ENCODE results near the gene CCDC74B. TPM values are rescaled to one million over a fixed set of nuclear protein-coding genes. Genes with fewer than 3 reads are reported as not detected.
"Not testable (repeated sequence)": the region's sequence is repeated elsewhere in the genome, so short reads cannot be mapped to it uniquely, and the experiment has no call there.

The CCDC74B gene
- total RNA-seq, 2 experiments from 2014 or later: 3.2 to 3.3 TPM

DNA sequence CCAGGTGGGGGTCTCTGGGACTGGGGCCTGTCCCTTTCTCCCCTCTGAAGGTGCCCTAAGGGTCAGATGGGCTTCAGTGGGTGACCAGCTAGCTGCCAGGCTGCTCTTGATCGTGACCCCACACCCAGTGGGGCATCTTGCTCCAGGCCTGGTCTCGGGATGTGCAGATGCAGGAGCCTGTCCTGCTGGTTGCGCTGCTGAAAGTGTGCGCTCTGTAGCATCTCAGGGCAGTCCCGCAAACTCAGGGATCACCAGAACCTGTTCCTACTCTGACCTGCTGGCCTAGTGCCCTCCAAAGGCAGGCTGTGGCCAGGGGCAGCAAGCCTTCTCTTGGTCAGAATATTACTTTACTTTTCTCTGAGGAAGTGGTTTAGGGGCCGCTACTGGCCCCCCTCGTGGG is 4.4 kb downstream of the CCDC74B start:
- H3K4me3 Mint-ChIP-seq; intact Hi-C loops (cut with micrococcal nuclease); H3K9me3 Mint-ChIP-seq; H3K36me3 Mint-ChIP-seq; H3K4me1 Mint-ChIP-seq (ENCODE audit: low read depth); CTCF ChIA-PET; DNase-seq; POLR2A ChIA-PET; H3K27ac Mint-ChIP-seq; H3K27me3 Mint-ChIP-seq: not testable (repeated sequence)

DNA sequence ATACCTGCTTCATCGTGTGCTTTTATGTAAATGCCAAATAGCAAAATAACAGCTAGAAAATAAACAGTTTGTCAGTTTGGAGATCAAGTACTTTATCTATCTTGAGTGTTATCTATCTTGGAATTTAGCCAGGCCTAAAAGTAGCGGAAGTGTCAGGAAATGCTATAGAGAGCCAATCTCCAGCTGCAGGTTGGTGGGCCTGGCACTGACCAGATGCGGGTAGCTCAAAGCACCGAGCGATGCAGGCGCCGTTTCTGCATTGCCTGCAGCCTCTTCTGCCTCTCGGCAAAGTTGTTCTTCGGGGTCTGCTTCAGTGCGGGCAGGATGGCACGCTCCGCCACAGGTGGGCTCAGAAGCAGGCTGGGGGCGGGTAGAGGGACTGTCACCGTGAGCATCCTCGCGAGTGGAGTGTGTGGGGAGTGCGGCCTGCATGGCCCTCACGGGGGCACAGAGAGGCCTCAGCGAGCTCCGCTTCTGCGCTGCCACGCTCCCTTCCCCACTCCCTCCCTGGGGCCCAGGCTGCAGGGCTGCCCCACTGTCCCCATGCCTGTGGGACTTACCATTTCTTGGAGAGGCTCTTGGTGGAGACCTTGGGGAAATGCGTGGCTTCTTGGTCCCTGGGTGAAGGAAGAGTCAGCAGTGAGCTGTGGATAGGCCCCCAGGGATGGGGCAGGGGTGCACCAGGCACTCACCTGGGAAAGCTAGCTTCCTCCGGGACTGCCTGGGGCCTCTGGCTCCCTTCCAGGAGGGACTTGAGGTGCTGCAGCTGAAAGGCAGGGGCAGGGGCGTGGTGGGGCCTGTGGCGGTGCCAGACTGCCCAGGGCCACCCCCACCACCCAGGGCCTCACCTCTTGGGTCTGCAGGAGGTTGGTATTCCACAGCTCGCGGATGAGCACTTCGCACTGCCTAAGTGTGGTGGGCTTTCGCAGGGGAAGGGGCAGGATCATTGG is 5.3 kb downstream of the CCDC74B start:
- H3K9me3 Mint-ChIP-seq; H3K36me3 Mint-ChIP-seq; POLR2A ChIA-PET; intact Hi-C loops (cut with micrococcal nuclease); H3K27me3 Mint-ChIP-seq; CTCF ChIA-PET; H3K4me3 Mint-ChIP-seq; H3K4me1 Mint-ChIP-seq (ENCODE audit: low read depth); H3K27ac Mint-ChIP-seq; DNase-seq: not testable (repeated sequence)

DNA sequence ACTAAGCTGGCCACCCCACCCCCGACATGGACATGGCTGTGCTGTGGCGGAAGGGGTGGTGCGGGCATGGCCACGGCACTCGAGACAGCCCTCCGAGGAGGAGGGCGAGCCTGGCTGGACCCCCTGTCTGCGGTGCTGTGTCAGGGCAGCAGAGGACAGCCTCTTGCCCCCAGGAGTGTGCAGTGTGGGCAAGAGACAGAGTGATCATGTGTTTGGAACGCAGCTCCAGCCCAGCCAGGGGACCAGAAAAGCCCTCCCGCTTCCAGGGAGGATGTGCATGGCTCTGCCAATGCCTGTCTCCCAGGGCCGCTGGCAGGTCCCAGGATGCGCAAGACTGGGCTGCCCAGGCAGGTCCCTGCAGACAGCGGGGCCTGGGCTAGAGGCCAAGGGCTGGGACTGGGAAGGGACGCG is 6.1 kb downstream of the CCDC74B start:
- intact Hi-C loops (cut with micrococcal nuclease); H3K9me3 Mint-ChIP-seq; H3K27me3 Mint-ChIP-seq; POLR2A ChIA-PET; H3K36me3 Mint-ChIP-seq; CTCF ChIA-PET; H3K27ac Mint-ChIP-seq; DNase-seq; H3K4me3 Mint-ChIP-seq; H3K4me1 Mint-ChIP-seq (ENCODE audit: low read depth): not testable (repeated sequence)

DNA sequence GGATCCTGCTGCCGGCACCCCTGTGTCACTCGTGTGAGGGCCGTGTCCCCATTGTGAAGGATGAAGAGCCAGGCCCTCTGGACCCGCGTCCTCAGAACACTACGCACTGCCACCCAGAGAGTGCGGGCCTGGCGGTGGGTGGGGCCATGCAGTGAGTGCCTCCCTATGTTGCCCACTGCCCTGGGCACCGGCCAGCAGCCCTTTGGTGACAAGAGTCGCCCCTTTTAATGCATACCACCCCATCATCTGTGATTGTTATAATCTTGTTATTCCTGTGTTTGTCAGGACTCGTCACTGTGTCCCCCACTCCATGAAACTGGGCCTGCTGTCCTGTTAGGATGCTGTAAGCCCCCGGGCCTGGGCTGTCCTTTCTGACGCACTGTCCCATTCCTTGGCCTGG is 6.6 kb downstream of the CCDC74B start:
- H3K4me1 Mint-ChIP-seq (ENCODE audit: low read depth); intact Hi-C loops (cut with micrococcal nuclease); CTCF ChIA-PET; H3K36me3 Mint-ChIP-seq; DNase-seq; H3K27ac Mint-ChIP-seq; H3K4me3 Mint-ChIP-seq; H3K27me3 Mint-ChIP-seq; H3K9me3 Mint-ChIP-seq; POLR2A ChIA-PET: not testable (repeated sequence)

DNA sequence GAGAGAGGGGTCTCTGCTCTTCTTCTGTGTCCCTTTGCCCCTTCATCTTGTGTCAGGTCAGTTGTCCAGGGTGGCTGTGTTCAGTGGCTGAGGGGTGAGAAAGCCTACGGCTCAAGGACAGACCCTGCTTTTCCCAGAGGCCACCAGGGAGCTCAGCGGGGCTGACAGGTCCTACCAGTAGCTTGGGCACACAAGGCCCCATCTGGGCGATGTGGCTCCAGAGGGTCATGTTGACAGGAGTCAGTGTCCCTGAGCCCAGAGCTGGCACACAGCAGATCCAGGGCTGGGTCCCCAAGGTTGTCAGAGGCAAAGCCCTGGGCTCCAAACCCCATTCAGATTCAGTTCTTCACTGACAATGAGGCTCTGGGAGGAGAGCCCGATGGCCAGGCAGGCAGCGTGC is 7.8 kb downstream of the CCDC74B start:
- H3K27ac Mint-ChIP-seq; CTCF ChIA-PET; intact Hi-C loops (cut with micrococcal nuclease): not testable (repeated sequence)

DNA sequence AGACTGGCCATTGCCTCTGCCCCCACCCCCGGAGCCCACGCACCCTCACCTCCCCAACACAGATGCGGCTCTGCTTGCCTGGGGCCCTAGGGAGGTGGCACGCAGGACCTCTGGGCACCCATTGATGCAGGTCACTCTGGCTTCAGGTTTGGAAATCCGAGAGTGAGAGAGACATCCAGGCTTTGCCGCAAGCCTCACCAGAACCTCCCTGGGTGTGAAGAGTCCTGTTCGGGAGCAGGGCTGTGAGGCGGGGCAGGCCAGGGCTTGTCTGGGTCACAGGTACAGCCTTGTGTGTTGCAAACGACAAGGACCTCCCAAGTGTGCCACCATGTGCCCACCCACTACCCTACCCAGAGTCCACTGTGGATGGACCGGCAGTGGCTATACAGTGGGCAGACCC is 8.4 kb downstream of the CCDC74B start:
- H3K4me1 Mint-ChIP-seq (ENCODE audit: low read depth); H3K9me3 Mint-ChIP-seq; H3K27me3 Mint-ChIP-seq; intact Hi-C loops (cut with micrococcal nuclease); H3K27ac Mint-ChIP-seq; POLR2A ChIA-PET; DNase-seq; CTCF ChIA-PET; H3K36me3 Mint-ChIP-seq; H3K4me3 Mint-ChIP-seq: not testable (repeated sequence)

More for the DNA sequence above, 7.8 kb downstream of the CCDC74B start:
- H3K4me3 Mint-ChIP-seq; POLR2A ChIA-PET; DNase-seq; H3K4me1 Mint-ChIP-seq (ENCODE audit: low read depth); H3K27me3 Mint-ChIP-seq; H3K36me3 Mint-ChIP-seq; H3K9me3 Mint-ChIP-seq: not testable (repeated sequence)

DNA sequence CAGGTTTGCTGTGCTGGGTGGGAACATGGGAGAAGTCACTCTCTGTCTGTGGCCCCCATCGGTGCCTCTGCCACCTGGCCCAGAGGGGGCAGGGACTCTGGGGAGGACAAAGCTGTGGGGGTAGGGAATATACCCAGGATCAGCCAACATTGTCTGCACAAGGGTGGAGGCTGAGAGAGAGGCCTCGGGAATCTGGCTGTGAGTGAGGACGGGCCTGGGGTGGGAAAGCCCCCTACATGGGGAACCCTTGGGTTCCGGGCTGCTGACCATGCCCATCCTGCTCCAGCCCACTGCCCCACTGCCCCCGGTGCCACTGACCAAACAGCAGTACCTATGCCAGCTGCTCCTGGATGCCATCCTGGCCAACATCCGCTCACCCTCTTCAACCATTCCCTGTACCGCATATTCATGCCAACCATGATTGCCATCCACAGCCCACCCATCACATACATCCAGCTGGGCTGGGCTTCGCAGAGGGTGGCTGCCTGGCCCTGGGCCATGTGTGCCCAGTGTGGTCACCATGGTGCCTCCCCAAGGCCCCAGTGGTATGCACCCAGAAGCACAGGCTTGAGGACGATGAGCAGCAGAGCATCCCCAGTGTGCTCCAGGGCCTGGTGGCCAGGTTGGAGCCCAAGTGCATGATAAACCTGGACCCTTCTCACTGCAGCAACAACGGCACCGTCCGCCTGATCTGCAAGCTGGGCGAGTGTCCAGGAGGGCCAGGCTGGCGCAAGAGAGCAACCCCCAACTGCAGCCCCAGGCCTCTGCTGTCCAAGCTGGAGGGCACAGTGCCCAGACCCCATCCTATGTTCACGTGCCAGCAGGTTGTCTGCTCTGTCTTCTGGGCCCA is 9.0 kb downstream of the CCDC74B start:
- Mint-ChIP-seq H3K4me1 (ENCODE audit: low read depth) (no peaks in the 10 kb centered on the region), H3K27me3 (no peaks in the 10 kb centered on the region), H3K9me3 (no peaks in the 10 kb centered on the region), H3K4me3 (no peak overlapping the region), H3K27ac (no peak overlapping the region), H3K36me3 (no peaks in the 10 kb centered on the region)
- ChIA-PET POLR2A (no interaction called here), CTCF (no interaction called here)
- no peak for DNase-seq
- intact Hi-C loops (cut with micrococcal nuclease): no loop called here

DNA sequence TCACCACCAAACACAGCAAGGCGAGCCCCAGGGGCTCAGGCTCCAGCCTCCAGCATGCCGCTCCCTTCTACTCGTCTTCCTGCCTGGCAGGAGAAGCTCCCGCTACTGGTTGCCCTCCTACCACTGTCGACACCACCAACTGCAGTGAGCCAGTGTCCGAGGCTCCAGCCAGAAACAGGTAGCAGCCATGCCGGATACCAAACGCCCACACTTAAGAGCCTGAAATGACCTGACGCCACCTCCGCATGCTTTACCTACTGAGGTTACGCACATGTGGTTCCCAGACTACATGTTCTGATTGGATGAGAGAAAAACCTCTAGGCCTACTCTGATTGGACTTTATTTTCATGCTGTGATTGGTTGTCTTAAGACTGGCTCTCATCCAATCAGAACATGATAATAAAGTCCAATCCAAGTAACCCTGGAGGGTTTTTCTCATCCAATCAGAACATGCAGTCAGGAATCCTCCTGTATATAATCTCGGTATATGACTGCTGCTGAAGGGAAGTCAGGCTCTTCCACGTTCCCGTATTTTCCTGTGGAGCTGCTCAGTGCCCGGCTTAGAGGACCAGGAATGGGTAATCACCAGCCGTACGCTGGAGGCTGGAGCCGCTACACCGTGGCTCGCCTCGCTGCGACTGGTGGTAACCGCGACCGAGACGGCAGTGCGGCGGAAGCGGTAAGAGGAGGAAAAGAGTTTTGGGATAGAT is 15.6 kb downstream of the CCDC74B start, which contains the start of gene POTEF:
POTEF (minus strand) TSS at position 103 of the 710 bp plus-strand sequence. CDS start 8,707 bp downstream, outside the sequence.
- H3K4me1 Mint-ChIP-seq (ENCODE audit: low read depth); H3K36me3 Mint-ChIP-seq; H3K9me3 Mint-ChIP-seq; intact Hi-C loops (cut with micrococcal nuclease); H3K27ac Mint-ChIP-seq; H3K27me3 Mint-ChIP-seq; H3K4me3 Mint-ChIP-seq; DNase-seq; POLR2A ChIA-PET; CTCF ChIA-PET: not testable (repeated sequence)

DNA sequence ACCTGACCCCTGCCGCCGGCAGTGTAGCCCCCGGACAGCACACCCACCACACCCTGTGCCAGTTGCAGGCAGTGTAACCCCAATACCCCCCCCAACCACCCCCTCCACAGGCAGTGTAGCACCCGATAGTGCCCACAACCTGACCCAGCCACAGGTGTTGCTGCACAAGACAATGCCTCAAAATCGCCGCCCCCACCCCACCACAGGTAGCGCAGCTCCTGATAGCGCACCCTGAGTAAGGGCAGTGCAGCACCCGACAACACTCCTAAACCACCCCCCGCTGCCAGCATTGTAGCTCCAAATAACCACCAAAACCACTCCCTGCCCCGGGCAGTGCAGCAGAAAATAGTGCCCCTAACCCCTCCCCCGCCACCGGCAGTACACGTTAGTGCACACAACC is 16.4 kb downstream of the CCDC74B start:
- intact Hi-C loops (cut with micrococcal nuclease); H3K4me3 Mint-ChIP-seq; H3K27ac Mint-ChIP-seq; H3K4me1 Mint-ChIP-seq (ENCODE audit: low read depth); POLR2A ChIA-PET; H3K27me3 Mint-ChIP-seq; CTCF ChIA-PET; H3K9me3 Mint-ChIP-seq; DNase-seq; H3K36me3 Mint-ChIP-seq: not testable (repeated sequence)

DNA sequence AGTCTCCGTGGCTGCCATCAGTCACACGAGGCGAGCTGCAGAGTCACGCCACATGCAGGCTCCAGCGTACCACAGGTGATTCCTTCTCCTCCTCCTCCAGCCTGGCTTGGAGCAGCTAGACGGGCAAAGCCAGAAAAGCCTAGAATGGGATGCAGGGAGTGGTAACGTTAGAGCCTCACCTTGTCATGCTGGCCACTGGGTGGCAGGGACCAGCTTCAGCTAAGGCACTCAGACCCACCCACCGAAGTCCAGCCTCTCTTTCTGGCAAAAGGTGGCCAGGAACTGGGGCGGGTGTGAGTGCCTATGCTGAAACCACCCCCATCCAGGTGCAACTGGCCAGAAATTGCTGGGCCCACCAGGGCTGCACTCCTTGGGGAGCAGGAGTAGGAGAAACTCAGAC is 17.2 kb downstream of the CCDC74B start:
- H3K9me3 Mint-ChIP-seq; H3K27ac Mint-ChIP-seq; CTCF ChIA-PET; H3K4me1 Mint-ChIP-seq (ENCODE audit: low read depth); DNase-seq; POLR2A ChIA-PET; H3K4me3 Mint-ChIP-seq; intact Hi-C loops (cut with micrococcal nuclease); H3K27me3 Mint-ChIP-seq; H3K36me3 Mint-ChIP-seq: not testable (repeated sequence)

DNA sequence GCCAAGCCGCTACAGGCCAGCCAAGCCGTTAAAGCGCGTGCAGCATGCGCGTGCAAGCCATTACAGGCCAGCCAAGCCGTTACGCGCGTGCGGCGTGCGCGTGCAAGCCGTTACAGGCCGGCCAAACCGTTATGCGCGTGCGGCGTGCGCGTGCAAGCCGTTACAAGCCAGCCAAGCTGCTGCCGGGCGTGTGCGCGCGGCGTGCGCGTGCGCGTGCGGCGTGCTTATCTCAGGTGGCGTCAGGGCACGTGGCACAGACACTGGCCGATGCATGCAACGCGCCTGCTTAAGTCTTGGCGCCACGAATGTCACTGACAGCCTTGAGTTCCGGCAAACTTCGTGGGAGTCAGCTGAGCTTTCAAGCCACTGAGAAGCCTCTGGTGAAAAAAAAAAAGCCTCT is 24.0 kb downstream of the CCDC74B start:
- H3K27me3 Mint-ChIP-seq; H3K9me3 Mint-ChIP-seq; H3K36me3 Mint-ChIP-seq; H3K27ac Mint-ChIP-seq; CTCF ChIA-PET; intact Hi-C loops (cut with micrococcal nuclease); H3K4me3 Mint-ChIP-seq; DNase-seq; H3K4me1 Mint-ChIP-seq (ENCODE audit: low read depth); POLR2A ChIA-PET: not testable (repeated sequence)

DNA sequence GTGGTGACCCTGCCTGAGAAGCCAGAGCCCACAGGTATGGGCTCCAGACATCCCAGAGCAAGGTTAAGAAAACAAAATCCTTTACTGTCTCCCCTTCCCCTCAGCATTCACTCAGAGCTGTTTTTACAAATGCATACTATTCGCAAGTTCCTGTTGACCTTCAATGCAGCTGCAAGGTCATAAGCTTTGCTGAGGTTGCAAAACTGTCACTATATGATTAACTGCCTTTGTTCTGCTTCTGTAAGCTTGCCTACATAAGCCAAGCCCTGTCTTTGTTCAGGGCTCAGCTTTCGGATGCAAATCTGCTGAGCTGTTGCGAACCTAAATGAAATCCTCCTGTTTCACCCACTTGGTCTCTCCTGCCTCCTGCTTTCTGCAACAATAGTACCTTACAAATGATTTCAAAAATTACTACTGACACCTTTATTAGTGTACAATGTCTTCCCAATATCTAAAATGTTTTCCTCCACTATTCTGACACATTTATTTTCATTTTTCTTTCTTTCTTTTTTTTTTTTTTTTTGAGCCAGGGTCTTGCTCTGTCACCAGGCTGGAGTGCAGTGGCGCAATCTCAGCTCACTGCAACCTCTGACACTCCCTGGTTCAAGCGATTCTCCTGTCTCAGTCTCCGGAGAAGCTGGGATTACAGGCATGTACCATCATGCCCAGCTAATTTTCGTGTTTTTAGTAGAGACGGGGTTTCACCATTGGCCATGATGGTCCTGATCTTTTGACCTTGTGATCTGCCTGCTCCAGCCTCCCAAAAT is 42.1 kb downstream of the CCDC74B start:
- POLR2A ChIA-PET; H3K4me3 Mint-ChIP-seq; H3K27me3 Mint-ChIP-seq; H3K27ac Mint-ChIP-seq; H3K4me1 Mint-ChIP-seq (ENCODE audit: low read depth); DNase-seq; H3K36me3 Mint-ChIP-seq; H3K9me3 Mint-ChIP-seq; intact Hi-C loops (cut with micrococcal nuclease): not testable (repeated sequence)
- CTCF ChIA-PET: interaction anchor here (0.6 kb wide), 1 partner anchor 228 kb away, joined by 5 read pairs; no protein-coding TSS in a partner anchor
